Pericardium fibroblast (primary cell): ENCODE results near the gene TFAP2E. TPM values are rescaled to one million over a fixed set of nuclear protein-coding genes. Genes with fewer than 3 reads are reported as not detected.

ENCODE experiments used
- total RNA-seq: library from RNA; depleted of rRNA; stranded (reverse); fragments of >200 nt; gene quantifications from 2 replicates; pipeline ENCODE4 v1.2.3, GENCODE V29; 2015

TFAP2E gene
- total RNA-seq, result 0.17 and 0.82 TPM in 2 replicates

DNA sequence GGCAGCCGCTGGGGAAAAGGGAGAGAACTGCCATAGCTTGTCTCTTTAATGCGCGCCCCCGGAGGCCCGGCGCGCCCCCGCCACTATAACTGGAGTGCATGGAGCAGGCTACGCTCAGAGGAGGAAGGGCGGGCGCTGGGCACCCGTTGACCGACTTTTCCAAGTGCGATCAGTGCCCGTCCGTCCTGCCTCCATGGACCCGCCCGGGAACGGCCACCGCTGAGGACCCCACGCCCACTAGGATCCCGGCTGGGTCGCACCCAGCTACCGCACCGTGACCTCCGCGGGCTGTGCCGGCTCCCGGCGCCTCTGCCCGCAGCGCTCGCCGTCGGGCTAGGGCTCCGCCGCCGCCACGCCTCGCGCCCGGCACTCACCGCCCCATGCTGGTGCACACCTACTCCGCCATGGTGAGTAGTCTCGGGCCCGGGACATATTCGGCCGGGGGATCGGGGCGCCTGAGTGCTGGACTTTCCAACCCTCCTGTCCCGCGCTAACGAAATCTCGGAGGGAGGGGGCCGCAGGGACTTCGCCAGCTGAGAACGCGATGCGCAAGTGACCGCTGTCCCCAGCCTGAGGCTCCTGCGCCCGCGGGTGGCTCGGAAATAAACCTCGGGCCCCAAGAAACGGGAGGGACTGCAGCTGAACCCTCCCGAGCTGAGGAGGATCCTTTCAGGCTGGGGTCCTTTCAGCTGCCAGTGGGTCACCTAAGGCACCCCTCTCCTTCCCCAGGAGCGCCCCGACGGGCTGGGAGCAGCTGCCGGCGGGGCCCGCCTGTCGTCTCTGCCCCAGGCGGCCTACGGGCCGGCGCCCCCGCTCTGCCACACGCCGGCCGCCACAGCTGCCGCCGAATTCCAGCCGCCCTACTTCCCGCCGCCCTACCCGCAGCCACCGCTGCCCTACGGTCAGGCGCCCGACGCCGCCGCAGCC, at the start of gene TFAP2E:
Gene TFAP2E, plus strand, starts transcription at position 117 of the 927 bp plus-strand sequence. Its CDS starts 264 bp downstream, at position 381.

DNA sequence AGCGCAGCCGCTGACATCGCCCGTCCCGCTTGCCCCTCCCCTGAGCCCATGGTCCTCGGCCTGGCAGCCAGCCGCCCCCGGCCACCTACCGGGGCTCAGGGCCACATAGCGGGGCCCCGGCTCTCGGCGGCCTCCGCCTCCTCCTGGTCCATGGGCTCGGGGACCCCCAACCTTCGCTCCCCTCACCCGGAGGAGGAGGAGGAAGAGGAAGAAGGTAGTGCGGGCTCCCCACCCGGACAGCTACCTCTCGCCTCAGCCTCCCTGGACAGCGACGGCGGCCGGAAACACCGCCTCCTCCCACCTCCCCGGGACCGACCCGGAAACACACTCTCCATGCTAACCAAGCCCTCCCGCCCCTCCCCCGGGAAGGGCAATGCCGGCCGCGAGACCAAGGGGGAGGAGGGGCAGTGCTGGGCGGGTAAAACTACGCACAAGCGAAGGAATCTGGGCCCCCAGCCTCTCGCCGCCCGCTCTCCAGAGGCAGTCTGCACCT, 15.9 kb upstream of the TFAP2E start, which contains the start of gene KIAA0319L:
Gene KIAA0319L, minus strand, starts transcription at position 286 of the 493 bp plus-strand sequence. CDS start 2,912 bp downstream, outside the sequence.

DNA sequence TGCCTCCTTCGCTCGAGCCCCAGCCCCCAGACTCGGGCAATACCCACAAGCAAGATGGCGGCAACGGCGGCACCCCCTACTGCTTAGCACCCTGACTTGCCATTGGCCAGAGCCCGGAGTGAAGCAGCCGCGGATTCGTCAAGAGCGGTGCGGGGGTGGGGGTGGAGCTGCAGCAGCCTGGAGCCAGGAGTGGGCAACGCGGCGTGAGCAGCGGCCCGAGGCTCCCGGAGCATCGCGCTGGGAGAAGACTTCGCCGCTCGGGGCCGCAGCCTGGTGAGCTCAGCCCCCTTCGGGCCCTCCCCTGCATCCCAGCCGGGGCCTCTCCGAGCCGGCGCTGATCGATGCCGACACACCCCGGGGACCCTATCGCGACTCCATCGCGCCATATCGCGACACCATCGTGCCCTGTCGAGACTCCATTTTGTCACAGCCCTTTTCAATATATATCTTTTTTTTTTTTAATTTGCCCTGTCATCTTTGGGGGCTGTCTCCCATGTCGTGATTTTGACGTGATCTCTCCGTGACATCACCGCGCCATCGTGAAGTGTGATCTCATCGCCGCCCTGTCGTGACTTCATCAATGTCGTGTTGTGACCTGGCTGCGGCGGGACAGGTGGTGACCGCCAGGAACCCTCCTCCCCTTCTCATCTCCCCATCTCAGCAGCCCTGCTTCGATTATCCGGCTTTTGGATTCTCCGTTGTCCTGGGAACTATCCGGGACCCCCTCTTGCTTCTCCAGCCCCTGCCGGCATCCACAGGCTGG, 15.3 kb upstream of the TFAP2E start, which contains the start of gene NCDN:
Gene NCDN, plus strand, starts transcription at position 189 of the 763 bp plus-strand sequence. Its CDS starts 392 bp downstream, at position 581.

DNA sequence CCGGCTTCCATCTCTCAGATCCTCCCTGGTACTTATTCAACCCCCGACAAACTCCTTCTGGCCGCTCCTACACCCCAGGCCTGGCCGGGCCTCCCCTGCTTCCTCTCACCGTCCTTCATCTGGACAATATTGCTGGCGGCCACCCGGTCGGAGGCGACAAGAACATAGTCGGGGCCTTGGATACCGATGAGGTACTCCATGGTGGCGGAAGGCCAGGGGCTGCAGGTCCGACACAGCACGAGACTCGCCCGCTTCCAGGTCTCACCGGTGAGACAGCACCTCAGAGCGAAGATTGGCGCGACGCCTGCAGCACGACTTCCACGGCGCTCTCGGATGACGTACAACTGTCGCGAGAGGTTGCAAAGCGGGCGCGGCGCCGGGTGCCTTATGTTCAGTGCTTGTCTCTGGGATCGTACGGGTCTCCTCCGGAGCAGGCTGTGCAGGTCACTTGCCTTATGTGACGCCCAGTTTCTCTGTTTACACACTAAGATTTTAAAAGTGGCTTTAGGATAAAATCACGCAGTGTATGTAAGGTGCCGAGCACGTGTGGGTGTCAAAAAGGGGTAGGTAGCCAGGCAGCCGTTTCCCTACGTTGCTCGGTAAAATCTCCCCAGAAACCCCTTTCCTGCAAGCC, 68.2 kb downstream of the TFAP2E start, which contains the start of gene PSMB2:
Gene PSMB2, minus strand, starts transcription at position 294 of the 634 bp plus-strand sequence. Its CDS starts 94 bp downstream, at position 200.

Other genes starting within 250 kb of the TFAP2E start
- 41.8 and 48.9 TPM in 2 replicates for gene KIAA0319L, start 15.9 kb upstream of the TFAP2E start, total RNA-seq
- gene NCDN, start 15.5 kb upstream of the TFAP2E start, total RNA-seq, result 26.6 and 31.3 TPM in 2 replicates
- 35.3 and 48.3 TPM in 2 replicates for gene PSMB2, start 68.2 kb downstream of the TFAP2E start, total RNA-seq
- 11.7 and 12.5 TPM in 2 replicates for gene C1orf216, start 145.6 kb downstream of the TFAP2E start, total RNA-seq
- 0.47 and 0.85 TPM in 2 replicates for gene CLSPN, start 196.7 kb downstream of the TFAP2E start, total RNA-seq
- 4.0 and 4.2 TPM in 2 replicates for gene AGO4, start 234.7 kb downstream of the TFAP2E start, total RNA-seq